AG09319 (cell line): ENCODE data around the gene SHB.
A peak's percentile ranks its signal among the peaks of the same experiment; 100 is the strongest.

Experiments
- DNase-seq: peaks from one replicate; pipeline ENCODE4 v3.0.0-alpha.2; 2010; ENCODE audit warnings: low read depth; ENCODE audit errors: extremely low read depth
- CTCF ChIP-seq: IDR thresholded peaks from 2 replicates; pipeline ENCODE4 v1.5.1; 2011; ENCODE audit warnings: low read depth, mild to moderate bottlenecking, inconsistent platforms, low read length, moderate library complexity

The SHB gene

DNA sequence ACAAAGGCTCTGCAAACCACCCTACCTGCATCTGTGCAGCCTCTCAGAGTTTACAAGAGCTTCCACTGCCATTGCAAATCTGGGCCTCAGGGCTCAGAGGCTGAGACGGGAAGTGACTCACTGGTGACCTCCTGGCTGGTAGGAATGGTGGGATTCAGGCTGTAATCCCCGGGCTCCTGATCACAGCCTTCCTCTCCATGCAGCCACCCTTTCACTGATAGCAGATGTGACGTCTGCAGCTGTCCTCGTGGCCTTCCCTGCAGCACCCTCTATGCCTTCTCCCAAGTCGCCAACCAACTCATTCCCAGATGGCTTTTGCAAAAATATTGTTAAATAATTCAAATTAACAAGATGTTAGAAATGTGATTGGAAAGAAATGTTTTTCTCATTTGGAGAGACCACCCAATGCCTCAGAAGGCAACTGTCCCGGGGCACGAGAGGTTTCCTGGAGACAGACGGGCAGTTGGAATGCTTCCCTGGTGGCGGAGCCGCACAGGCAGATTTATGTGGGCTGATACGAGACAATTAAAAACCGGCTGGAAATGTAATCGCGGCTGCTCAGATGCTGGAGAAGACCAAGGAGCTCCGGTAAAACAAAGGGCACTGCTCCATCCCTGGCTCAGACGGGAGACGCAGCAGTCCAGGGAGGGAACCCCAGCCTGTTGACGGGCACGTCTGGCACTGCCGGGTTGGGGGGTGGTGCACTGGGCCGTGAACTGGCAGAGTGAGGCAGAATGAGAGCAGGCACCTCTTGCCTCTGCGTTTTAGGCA, 130.7 kb downstream of the SHB start:
- no peak for TF ChIP-seq CTCF
- peak; percentile 18 for DNase-seq

DNA sequence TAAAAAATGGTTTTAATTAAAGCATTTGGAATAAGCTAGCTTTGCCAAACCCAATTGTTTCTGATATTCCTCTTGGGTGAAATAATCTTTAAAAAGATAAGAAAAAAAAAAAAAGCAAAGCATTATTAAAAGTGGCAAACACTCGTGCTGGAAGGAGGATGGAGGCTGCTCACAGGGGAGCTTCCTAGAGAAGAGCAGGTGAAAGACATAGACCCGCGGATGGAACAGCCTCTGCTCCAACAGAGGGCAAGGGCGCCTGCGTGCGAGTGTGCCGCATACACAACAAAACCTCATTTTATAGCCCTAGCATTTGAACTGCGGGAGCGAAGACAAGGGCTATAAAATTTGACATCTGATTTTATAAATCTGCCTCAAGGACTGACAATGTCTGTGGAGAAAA, 131.7 kb downstream of the SHB start:
- no peak for DNase-seq
- no peak for TF ChIP-seq CTCF

GRCh38 chr9:37936965-37937364, 132.1 kb downstream of the SHB start:
- peak; percentile 41 for DNase-seq
- no peak for TF ChIP-seq CTCF

DNA sequence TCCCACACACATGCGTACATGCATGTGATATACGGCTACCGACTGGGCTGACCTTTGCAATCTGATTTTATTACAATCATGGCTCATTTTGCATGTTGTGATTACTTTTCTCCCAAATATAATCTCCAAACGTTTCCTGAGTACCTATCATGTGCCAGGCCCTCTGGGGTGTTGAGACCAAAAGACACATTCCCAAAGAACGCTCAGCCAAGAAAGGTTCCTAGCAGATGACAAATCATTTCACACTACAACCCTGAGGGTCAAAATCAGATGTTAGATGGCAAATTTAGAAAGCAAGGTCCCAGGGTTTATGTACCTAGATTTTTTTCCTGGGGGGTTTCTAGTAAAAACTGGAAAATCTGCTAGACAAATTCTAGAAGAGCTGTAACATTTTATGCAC, 132.7 kb downstream of the SHB start:
- no peak for TF ChIP-seq CTCF
- DNase-seq, result no peak

- no peak for DNase-seq
These were observed 133.9 kb downstream of the SHB start for GRCh38 chr9:37935096-37935495.

GRCh38 chr9:37931592-37931991, 137.4 kb downstream of the SHB start:
- no peak for DNase-seq
- no peak for TF ChIP-seq CTCF

More at GRCh38 chr9:37935096-37935495, 133.9 kb downstream of the SHB start:
- no peak for TF ChIP-seq CTCF

- no peak for TF ChIP-seq CTCF
- no peak for DNase-seq
These were observed 139.6 kb downstream of the SHB start for GRCh38 chr9:37929441-37929895.
